Measurements from ENCODE around the gene GSPT1. TPM values are rescaled to one million over a fixed set of nuclear protein-coding genes. Genes with fewer than 3 reads are reported as not detected.

The GSPT1 gene
- total RNA-seq, 1 donor from 2014 or later, result 91.3 TPM

DNA sequence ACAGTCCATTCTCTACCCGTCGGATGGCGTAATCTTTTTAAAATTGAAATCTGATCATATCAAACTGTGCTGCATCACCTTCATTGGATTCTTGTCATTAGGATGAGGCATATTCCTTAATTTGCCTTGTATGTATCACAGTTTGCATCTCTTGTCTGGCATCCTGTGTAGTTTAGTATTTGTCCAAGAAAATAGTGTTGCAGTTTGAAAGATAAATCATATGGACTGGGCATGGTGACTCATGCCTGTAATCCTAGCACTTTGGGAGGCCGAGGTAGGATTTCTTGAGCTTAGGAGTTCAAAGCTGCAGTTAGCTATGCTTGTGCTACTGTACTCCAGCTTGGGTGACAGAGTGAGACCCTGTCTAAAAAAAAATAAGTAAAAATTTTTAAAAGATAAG, 58.6 kb downstream of the GSPT1 start:
- peaks cover 24% of the 10 kb centered on the region for H3K4me1 Mint-ChIP-seq (ENCODE audit: unreplicated experiment)
- H3K27me3 Mint-ChIP-seq (ENCODE audit: unreplicated experiment), result no peaks in the 10 kb centered on the region
- H3K27ac Mint-ChIP-seq (ENCODE audit: unreplicated experiment), result no peak overlapping the region
- DNase-seq (ENCODE audit: extremely low spot score, unreplicated experiment), result no peak
- no peak overlapping the region for H3K4me3 Mint-ChIP-seq (ENCODE audit: unreplicated experiment)
- TF ChIP-seq, protein P1, sequence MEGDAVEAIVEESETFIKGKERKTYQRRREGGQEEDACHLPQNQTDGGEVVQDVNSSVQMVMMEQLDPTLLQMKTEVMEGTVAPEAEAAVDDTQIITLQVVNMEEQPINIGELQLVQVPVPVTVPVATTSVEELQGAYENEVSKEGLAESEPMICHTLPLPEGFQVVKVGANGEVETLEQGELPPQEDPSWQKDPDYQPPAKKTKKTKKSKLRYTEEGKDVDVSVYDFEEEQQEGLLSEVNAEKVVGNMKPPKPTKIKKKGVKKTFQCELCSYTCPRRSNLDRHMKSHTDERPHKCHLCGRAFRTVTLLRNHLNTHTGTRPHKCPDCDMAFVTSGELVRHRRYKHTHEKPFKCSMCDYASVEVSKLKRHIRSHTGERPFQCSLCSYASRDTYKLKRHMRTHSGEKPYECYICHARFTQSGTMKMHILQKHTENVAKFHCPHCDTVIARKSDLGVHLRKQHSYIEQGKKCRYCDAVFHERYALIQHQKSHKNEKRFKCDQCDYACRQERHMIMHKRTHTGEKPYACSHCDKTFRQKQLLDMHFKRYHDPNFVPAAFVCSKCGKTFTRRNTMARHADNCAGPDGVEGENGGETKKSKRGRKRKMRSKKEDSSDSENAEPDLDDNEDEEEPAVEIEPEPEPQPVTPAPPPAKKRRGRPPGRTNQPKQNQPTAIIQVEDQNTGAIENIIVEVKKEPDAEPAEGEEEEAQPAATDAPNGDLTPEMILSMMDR (IDR thresholded peaks at IDR 0.05), result no peak
- no peaks in the 10 kb centered on the region for H3K9me3 Mint-ChIP-seq (ENCODE audit: unreplicated experiment)
- H3K36me3 Mint-ChIP-seq (ENCODE audit: unreplicated experiment), result no peaks in the 10 kb centered on the region

- Mint-ChIP-seq H3K27ac (ENCODE audit: unreplicated experiment) (peak overlapping the region; percentile 92), H3K27me3 (ENCODE audit: unreplicated experiment) (no peaks in the 10 kb centered on the region), H3K9me3 (ENCODE audit: unreplicated experiment) (no peaks in the 10 kb centered on the region), H3K36me3 (ENCODE audit: unreplicated experiment) (peaks cover 15% of the 10 kb centered on the region), H3K4me3 (ENCODE audit: unreplicated experiment) (peak overlapping the region; percentile 98), H3K4me1 (ENCODE audit: unreplicated experiment) (peaks cover 40% of the 10 kb centered on the region)
- DNase-seq (ENCODE audit: extremely low spot score, unreplicated experiment), result no peak
- TF ChIP-seq, protein P1 (IDR thresholded peaks at IDR 0.05), result no peak
These were observed 63.5 kb downstream of the GSPT1 start for GRCh38 chr16:11852092-11852809.

DNA sequence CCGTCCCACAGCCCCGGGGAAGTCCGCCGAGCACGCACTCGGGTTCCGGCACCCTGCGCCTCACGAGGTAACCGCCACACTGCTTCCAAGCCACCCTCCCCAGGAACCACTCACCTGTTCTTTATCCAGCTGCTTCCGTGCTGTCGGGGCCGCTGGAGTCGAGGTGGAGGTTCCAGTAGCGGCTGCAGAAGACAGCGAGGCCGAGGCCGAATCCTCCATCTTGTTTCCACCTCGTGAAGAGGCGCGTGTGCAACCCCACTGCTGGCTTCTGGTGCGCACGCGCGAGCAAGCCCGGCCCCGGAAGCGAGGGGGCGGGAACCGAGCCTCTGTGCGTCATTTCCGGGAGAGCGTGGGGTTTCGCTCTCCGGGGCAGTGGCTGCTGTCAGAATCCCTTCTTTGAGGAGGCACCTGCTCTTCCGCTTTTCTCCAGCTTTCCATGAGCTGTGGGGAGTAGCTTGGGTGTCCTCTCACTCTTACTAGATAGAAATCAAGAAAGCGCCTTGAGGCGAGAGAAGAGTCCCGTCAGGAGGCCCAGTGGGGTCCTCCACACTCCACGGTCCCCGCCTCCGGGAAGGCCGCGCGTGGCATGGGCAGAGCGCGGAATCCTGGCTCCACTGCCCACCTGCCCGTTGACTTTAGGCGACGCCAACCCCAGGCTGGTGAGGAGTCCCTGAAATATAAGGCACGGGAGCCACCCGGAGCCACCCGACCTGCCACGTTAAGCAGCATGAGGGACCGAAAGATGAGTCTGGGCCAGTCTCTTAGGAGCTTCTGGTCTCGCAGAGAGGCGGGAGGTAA, 64.3 kb downstream of the GSPT1 start, which contains the start of gene RSL1D1:
TSS of gene RSL1D1 (minus strand) at position 249 of the 798 bp plus-strand sequence. CDS start at position 219, 30 bp downstream.
- DNase-seq (ENCODE audit: extremely low spot score, unreplicated experiment), result peak; percentile 97
- peaks cover 36% of the 10 kb centered on the region for H3K4me1 Mint-ChIP-seq (ENCODE audit: unreplicated experiment)
- H3K27ac Mint-ChIP-seq (ENCODE audit: unreplicated experiment), result peak within 1 kb of the TSS; percentile 92
- H3K9me3 Mint-ChIP-seq (ENCODE audit: unreplicated experiment), result no peaks in the 10 kb centered on the region
- H3K36me3 Mint-ChIP-seq (ENCODE audit: unreplicated experiment), result peaks cover 20% of the 10 kb centered on the region
- TF ChIP-seq, protein P1 (IDR thresholded peaks at IDR 0.05), result no peak
- no peaks in the 10 kb centered on the region for H3K27me3 Mint-ChIP-seq (ENCODE audit: unreplicated experiment)
- peak within 1 kb of the TSS; percentile 98 for H3K4me3 Mint-ChIP-seq (ENCODE audit: unreplicated experiment)

- no peak for DNase-seq (ENCODE audit: extremely low spot score, unreplicated experiment)
- no peak overlapping the region for H3K27ac Mint-ChIP-seq (ENCODE audit: unreplicated experiment)
These were observed 66.9 kb downstream of the GSPT1 start for GRCh38 chr16:11848842-11849241.

More at GRCh38 chr16:11848842-11849241, 66.9 kb downstream of the GSPT1 start:
- H3K4me3 Mint-ChIP-seq (ENCODE audit: unreplicated experiment), result no peak overlapping the region
- H3K9me3 Mint-ChIP-seq (ENCODE audit: unreplicated experiment), result no peaks in the 10 kb centered on the region
- H3K27me3 Mint-ChIP-seq (ENCODE audit: unreplicated experiment), result no peaks in the 10 kb centered on the region
- TF ChIP-seq, protein P1 (IDR thresholded peaks at IDR 0.05), result no peak
- peaks cover 26% of the 10 kb centered on the region for H3K4me1 Mint-ChIP-seq (ENCODE audit: unreplicated experiment)
- peaks cover 40% of the 10 kb centered on the region for H3K36me3 Mint-ChIP-seq (ENCODE audit: unreplicated experiment)

Data from osteocyte (in vitro differentiated cells).